HG02678 (cell line): ENCODE measurements around the gene TMCO1.
"Not testable (repeated sequence)": the region's sequence is repeated elsewhere in the genome, so short reads cannot be mapped to it uniquely, and the experiment has no call there.

ENCODE experiments used
- ATAC-seq: cut with Tn5 transposase; IDR thresholded peaks from one replicate; pipeline ENCODE4 v1.9.1; 2021; ENCODE audit warnings: mild to moderate bottlenecking, moderate library complexity; ENCODE audit not compliant: unreplicated experiment

TMCO1 gene

GRCh38 chr1:165688046-165688445 is 80.6 kb downstream of the TMCO1 start:
- no peak for ATAC-seq

- ATAC-seq = peak; percentile 18
Measured at GRCh38 chr1:165686971-165687433, 81.7 kb downstream of the TMCO1 start.

GRCh38 chr1:165686121-165686970 is 82.3 kb downstream of the TMCO1 start:
- peak; percentile 58 for ATAC-seq

GRCh38 chr1:165683848-165684485 is 84.7 kb downstream of the TMCO1 start:
- no peak for ATAC-seq

GRCh38 chr1:165680773-165681172 is 87.9 kb downstream of the TMCO1 start:
- not testable (repeated sequence) for ATAC-seq

GRCh38 chr1:165680303-165680702 is 88.4 kb downstream of the TMCO1 start:
- ATAC-seq = no peak

- ATAC-seq = no peak
Measured at GRCh38 chr1:165679282-165680036, 89.2 kb downstream of the TMCO1 start.

- no peak for ATAC-seq
Measured at GRCh38 chr1:165678509-165678908, 90.2 kb downstream of the TMCO1 start.
